ENCODE data around the gene RNF138.
"Not testable (repeated sequence)": the region's sequence is repeated elsewhere in the genome, so short reads cannot be mapped to it uniquely, and the experiment has no call there.

Gene RNF138

GRCh38 chr18:32083781-32084180, 7.9 kb upstream of the RNF138 start:
- H3K27me3 ChIP-seq (ENCODE audit: low read length) = no peaks in the 10 kb centered on the region
- H2AFZ ChIP-seq (ENCODE audit: low read depth, low read length, severe bottlenecking) = no peak overlapping the region
- H3K36me3 ChIP-seq (ENCODE audit: low read length) = no peaks in the 10 kb centered on the region
- H3F3A ChIP-seq (ENCODE audit: insufficient read depth) = no peaks in the 10 kb centered on the region
- H3K4me3 ChIP-seq (ENCODE audit: insufficient read depth, low read length, poor library complexity, severe bottlenecking) = no peak overlapping the region
- TF ChIP-seq EZH2phosphoT487 (conservative IDR thresholded peaks at IDR 0.05; ENCODE audit: low read length) (no peak), CTCF (IDR thresholded peaks at IDR 0.05; ENCODE audit: insufficient read depth, low read length, poor library complexity, severe bottlenecking) (no peak)
- H3K27ac ChIP-seq (ENCODE audit: low read depth, low read length) = no peak overlapping the region
- no peaks in the 10 kb centered on the region for H3K9me2 ChIP-seq (replicated peaks; ENCODE audit: insufficient read depth, low read length)
- no peak overlapping the region for H3K4me2 ChIP-seq (ENCODE audit: low read depth, low read length, poor library complexity, severe bottlenecking)
- no peaks in the 10 kb centered on the region for H4K20me1 ChIP-seq (ENCODE audit: low read depth, low read length)
- no peaks in the 10 kb centered on the region for H3K79me2 ChIP-seq (ENCODE audit: insufficient read depth, low read length)
- no peaks in the 10 kb centered on the region for H3K9me3 ChIP-seq (ENCODE audit: insufficient read depth, low read length)
- no peak overlapping the region for H3K9ac ChIP-seq (ENCODE audit: low read length)

GRCh38 chr18:32086881-32087280, 4.8 kb upstream of the RNF138 start:
- Histone ChIP-seq H3K27me3 (ENCODE audit: low read length) (no peaks in the 10 kb centered on the region), H3K9me3 (ENCODE audit: insufficient read depth, low read length) (no peaks in the 10 kb centered on the region), H3K36me3 (ENCODE audit: low read length) (no peaks in the 10 kb centered on the region), H3F3A (ENCODE audit: insufficient read depth) (peaks cover 15% of the 10 kb centered on the region), H4K20me1 (ENCODE audit: low read depth, low read length) (no peaks in the 10 kb centered on the region), H3K9me2 (replicated peaks; ENCODE audit: insufficient read depth, low read length) (no peaks in the 10 kb centered on the region), H3K27ac (ENCODE audit: low read depth, low read length) (no peak overlapping the region), H3K79me2 (ENCODE audit: insufficient read depth, low read length) (no peaks in the 10 kb centered on the region), H3K9ac (ENCODE audit: low read length) (no peak overlapping the region), H3K4me3 (ENCODE audit: insufficient read depth, low read length, poor library complexity, severe bottlenecking) (no peak overlapping the region), H3K4me2 (ENCODE audit: low read depth, low read length, poor library complexity, severe bottlenecking) (no peak overlapping the region), H2AFZ (ENCODE audit: low read depth, low read length, severe bottlenecking) (no peak overlapping the region)
- no peak for TF ChIP-seq EZH2phosphoT487 (conservative IDR thresholded peaks at IDR 0.05; ENCODE audit: low read length)
- no peak for TF ChIP-seq CTCF (IDR thresholded peaks at IDR 0.05; ENCODE audit: insufficient read depth, low read length, poor library complexity, severe bottlenecking)

- H3K27ac ChIP-seq (ENCODE audit: low read depth, low read length); H3K9me2 ChIP-seq (replicated peaks; ENCODE audit: insufficient read depth, low read length); H3K9me3 ChIP-seq (ENCODE audit: insufficient read depth, low read length); H2AFZ ChIP-seq (ENCODE audit: low read depth, low read length, severe bottlenecking); H3K4me3 ChIP-seq (ENCODE audit: insufficient read depth, low read length, poor library complexity, severe bottlenecking); H3K27me3 ChIP-seq (ENCODE audit: low read length); H3K4me2 ChIP-seq (ENCODE audit: low read depth, low read length, poor library complexity, severe bottlenecking); H3K9ac ChIP-seq (ENCODE audit: low read length): not testable (repeated sequence)
- H4K20me1 ChIP-seq (ENCODE audit: low read depth, low read length) = peaks cover 23% of the 10 kb centered on the region
- H3K79me2 ChIP-seq (ENCODE audit: insufficient read depth, low read length) = peaks cover 34% of the 10 kb centered on the region
- H3F3A ChIP-seq (ENCODE audit: insufficient read depth) = peaks cover 19% of the 10 kb centered on the region
- H3K36me3 ChIP-seq (ENCODE audit: low read length) = peaks cover 10% of the 10 kb centered on the region
Measured at GRCh38 chr18:32090831-32091230, 843 bp upstream of the RNF138 start.

- no peaks in the 10 kb centered on the region for H3K27me3 ChIP-seq (ENCODE audit: low read length)
- H3K36me3 ChIP-seq (ENCODE audit: low read length) = peaks cover 15% of the 10 kb centered on the region
- H2AFZ ChIP-seq (ENCODE audit: low read depth, low read length, severe bottlenecking) = peak overlapping the region; percentile 90
- H3K9me2 ChIP-seq (replicated peaks; ENCODE audit: insufficient read depth, low read length) = no peaks in the 10 kb centered on the region
- peak overlapping the region; percentile 60 for H3K4me3 ChIP-seq (ENCODE audit: insufficient read depth, low read length, poor library complexity, severe bottlenecking)
- peaks cover 38% of the 10 kb centered on the region for H3K79me2 ChIP-seq (ENCODE audit: insufficient read depth, low read length)
- peak overlapping the region; percentile 89 for H3K27ac ChIP-seq (ENCODE audit: low read depth, low read length)
- H3F3A ChIP-seq (ENCODE audit: insufficient read depth) = peaks cover 19% of the 10 kb centered on the region
- peak overlapping the region; percentile 75 for H3K4me2 ChIP-seq (ENCODE audit: low read depth, low read length, poor library complexity, severe bottlenecking)
- TF ChIP-seq CTCF (IDR thresholded peaks at IDR 0.05; ENCODE audit: insufficient read depth, low read length, poor library complexity, severe bottlenecking) (no peak), EZH2phosphoT487 (conservative IDR thresholded peaks at IDR 0.05; ENCODE audit: low read length) (no peak)
- peaks cover 28% of the 10 kb centered on the region for H4K20me1 ChIP-seq (ENCODE audit: low read depth, low read length)
- peak overlapping the region; percentile 85 for H3K9ac ChIP-seq (ENCODE audit: low read length)
- H3K9me3 ChIP-seq (ENCODE audit: insufficient read depth, low read length) = no peaks in the 10 kb centered on the region
Measured at GRCh38 chr18:32091325-32091723, 350 bp upstream of the RNF138 start.

All from SU-DHL-6 (cell line).